Measurements from ENCODE around the gene GPATCH8. TPM values are rescaled to one million over a fixed set of nuclear protein-coding genes. Genes with fewer than 3 reads are reported as not detected.
A peak's percentile ranks its signal among the peaks of the same experiment; 100 is the strongest.

The GPATCH8 gene
- total and polyA plus RNA-seq, 2 donors, result 19.3 to 63.4 TPM

- DNase-seq (ENCODE audit: extremely low spot score), result no peak
- under 1% methylated on average over 25 of the region's 25 CpGs for WGBS
- Histone ChIP-seq H3K27ac (ENCODE audit: low read depth) (peak overlapping the region; percentile 81), H3K4me3 (ENCODE audit: low read depth, low read length) (peak overlapping the region; percentile 61), H3K4me1 (ENCODE audit: insufficient read depth) (peaks cover 2% of the 10 kb centered on the region), H3K36me3 (ENCODE audit: insufficient read depth) (peaks cover under 1% of the 10 kb centered on the region)
These were observed 534 bp downstream of the GPATCH8 start for GRCh38 chr17:44502598-44503146.

GRCh38 chr17:44501866-44502375 lies 1.3 kb downstream of the GPATCH8 start:
- H3K27ac ChIP-seq (ENCODE audit: low read depth), result no peak overlapping the region
- peaks cover 2% of the 10 kb centered on the region for H3K4me1 ChIP-seq (ENCODE audit: insufficient read depth)
- DNase-seq (ENCODE audit: extremely low spot score), result no peak
- peak overlapping the region; percentile 61 for H3K4me3 ChIP-seq (ENCODE audit: low read depth, low read length)
- H3K36me3 ChIP-seq (ENCODE audit: insufficient read depth), result peaks cover 1% of the 10 kb centered on the region
- 7% methylated on average over 6 of the region's 6 CpGs for WGBS

GRCh38 chr17:44499722-44500121 lies 3.5 kb downstream of the GPATCH8 start:
- no peak for DNase-seq (ENCODE audit: extremely low spot score)
- peaks cover 2% of the 10 kb centered on the region for H3K4me1 ChIP-seq (ENCODE audit: insufficient read depth)
- WGBS, result 27% methylated on average over 1 of the region's 1 CpG
- H3K36me3 ChIP-seq (ENCODE audit: insufficient read depth), result peaks cover 1% of the 10 kb centered on the region
- H3K27ac ChIP-seq (ENCODE audit: low read depth), result no peak overlapping the region
- H3K4me3 ChIP-seq (ENCODE audit: low read depth, low read length), result no peak overlapping the region

- WGBS, result 80% methylated on average over 2 of the region's 2 CpGs
- H3K4me3 ChIP-seq (ENCODE audit: low read depth, low read length), result no peak overlapping the region
- H3K36me3 ChIP-seq (ENCODE audit: insufficient read depth), result peaks cover 1% of the 10 kb centered on the region
- H3K27ac ChIP-seq (ENCODE audit: low read depth), result no peak overlapping the region
- H3K4me1 ChIP-seq (ENCODE audit: insufficient read depth), result no peaks in the 10 kb centered on the region
- DNase-seq (ENCODE audit: extremely low spot score), result no peak
These were observed 6.4 kb downstream of the GPATCH8 start for GRCh38 chr17:44496815-44497214.

- peaks cover 1% of the 10 kb centered on the region for H3K36me3 ChIP-seq (ENCODE audit: insufficient read depth)
- no peaks in the 10 kb centered on the region for H3K4me1 ChIP-seq (ENCODE audit: insufficient read depth)
- 96% methylated on average over 5 of the region's 5 CpGs for WGBS
- no peak overlapping the region for H3K4me3 ChIP-seq (ENCODE audit: low read depth, low read length)
- DNase-seq (ENCODE audit: extremely low spot score), result no peak
- no peak overlapping the region for H3K27ac ChIP-seq (ENCODE audit: low read depth)
These were observed 9.9 kb downstream of the GPATCH8 start for GRCh38 chr17:44493339-44493738.

GRCh38 chr17:44492706-44493272 lies 10.4 kb downstream of the GPATCH8 start:
- no peak for DNase-seq (ENCODE audit: extremely low spot score)
- Histone ChIP-seq H3K36me3 (ENCODE audit: insufficient read depth) (peaks cover 1% of the 10 kb centered on the region), H3K27ac (ENCODE audit: low read depth) (no peak overlapping the region), H3K4me3 (ENCODE audit: low read depth, low read length) (no peak overlapping the region), H3K4me1 (ENCODE audit: insufficient read depth) (no peaks in the 10 kb centered on the region)
- WGBS, result 91% methylated on average over 2 of the region's 2 CpGs

- WGBS, result 94% methylated on average over 6 of the region's 6 CpGs
- Histone ChIP-seq H3K4me1 (ENCODE audit: insufficient read depth) (no peaks in the 10 kb centered on the region), H3K4me3 (ENCODE audit: low read depth, low read length) (no peak overlapping the region)
These were observed 13.6 kb downstream of the GPATCH8 start for GRCh38 chr17:44489581-44489980.

GRCh38 chr17:44487170-44487569 lies 16.0 kb downstream of the GPATCH8 start:
- Histone ChIP-seq H3K36me3 (ENCODE audit: insufficient read depth) (no peaks in the 10 kb centered on the region), H3K4me3 (ENCODE audit: low read depth, low read length) (no peak overlapping the region), H3K27ac (ENCODE audit: low read depth) (no peak overlapping the region), H3K4me1 (ENCODE audit: insufficient read depth) (no peaks in the 10 kb centered on the region)
- WGBS, result 93% methylated on average over 2 of the region's 2 CpGs
- no peak for DNase-seq (ENCODE audit: extremely low spot score)

More at GRCh38 chr17:44489581-44489980, 13.6 kb downstream of the GPATCH8 start:
- DNase-seq (ENCODE audit: extremely low spot score), result no peak
- Histone ChIP-seq H3K27ac (ENCODE audit: low read depth) (no peak overlapping the region), H3K36me3 (ENCODE audit: insufficient read depth) (no peaks in the 10 kb centered on the region)

GRCh38 chr17:44473367-44473766 lies 29.8 kb downstream of the GPATCH8 start:
- Histone ChIP-seq H3K4me3 (ENCODE audit: low read depth, low read length) (no peak overlapping the region), H3K36me3 (ENCODE audit: insufficient read depth) (no peaks in the 10 kb centered on the region), H3K4me1 (ENCODE audit: insufficient read depth) (no peaks in the 10 kb centered on the region), H3K27ac (ENCODE audit: low read depth) (no peak overlapping the region)
- WGBS, result 94% methylated on average over 6 of the region's 6 CpGs
- no peak for DNase-seq (ENCODE audit: extremely low spot score)

- Histone ChIP-seq H3K27ac (ENCODE audit: low read depth) (no peak overlapping the region), H3K4me1 (ENCODE audit: insufficient read depth) (no peaks in the 10 kb centered on the region), H3K4me3 (ENCODE audit: low read depth, low read length) (no peak overlapping the region), H3K36me3 (ENCODE audit: insufficient read depth) (no peaks in the 10 kb centered on the region)
- no peak for DNase-seq (ENCODE audit: extremely low spot score)
- 91% methylated on average over 2 of the region's 2 CpGs for WGBS
These were observed 33.5 kb downstream of the GPATCH8 start for GRCh38 chr17:44469676-44470075.

GRCh38 chr17:44467108-44467507 lies 36.1 kb downstream of the GPATCH8 start:
- H3K4me3 ChIP-seq (ENCODE audit: low read depth, low read length), result no peak overlapping the region
- WGBS, result 31% methylated on average over 3 of the region's 3 CpGs
- no peaks in the 10 kb centered on the region for H3K36me3 ChIP-seq (ENCODE audit: insufficient read depth)
- no peaks in the 10 kb centered on the region for H3K4me1 ChIP-seq (ENCODE audit: insufficient read depth)
- no peak overlapping the region for H3K27ac ChIP-seq (ENCODE audit: low read depth)
- no peak for DNase-seq (ENCODE audit: extremely low spot score)

GRCh38 chr17:44466339-44466738 lies 36.9 kb downstream of the GPATCH8 start:
- Histone ChIP-seq H3K4me1 (ENCODE audit: insufficient read depth) (no peaks in the 10 kb centered on the region), H3K4me3 (ENCODE audit: low read depth, low read length) (no peak overlapping the region), H3K27ac (ENCODE audit: low read depth) (no peak overlapping the region), H3K36me3 (ENCODE audit: insufficient read depth) (no peaks in the 10 kb centered on the region)
- DNase-seq (ENCODE audit: extremely low spot score), result no peak

GRCh38 chr17:44465897-44466296 lies 37.3 kb downstream of the GPATCH8 start:
- no peak overlapping the region for H3K4me3 ChIP-seq (ENCODE audit: low read depth, low read length)
- 86% methylated on average over 3 of the region's 3 CpGs for WGBS
- no peak overlapping the region for H3K27ac ChIP-seq (ENCODE audit: low read depth)
- H3K36me3 ChIP-seq (ENCODE audit: insufficient read depth), result no peaks in the 10 kb centered on the region
- H3K4me1 ChIP-seq (ENCODE audit: insufficient read depth), result no peaks in the 10 kb centered on the region
- DNase-seq (ENCODE audit: extremely low spot score), result no peak

- 96% methylated on average over 2 of the region's 2 CpGs for whole genome bisulfite sequencing
- no peak for DNase-seq (ENCODE audit: extremely low spot score)
- Histone ChIP-seq H3K27ac (ENCODE audit: low read depth) (no peak overlapping the region), H3K4me3 (ENCODE audit: low read depth, low read length) (no peak overlapping the region), H3K36me3 (ENCODE audit: insufficient read depth) (no peaks in the 10 kb centered on the region), H3K4me1 (ENCODE audit: insufficient read depth) (no peaks in the 10 kb centered on the region)
These were observed 37.9 kb downstream of the GPATCH8 start for GRCh38 chr17:44465276-44465675.
